Body of pancreas (tissue), 4 donors: Measurements from ENCODE around the gene CHST4.

Source experiments
- POLR2A ChIP-seq, 3 donors: fragments of 450-650 bp; IDR thresholded peaks; one replicate each; pipeline ENCODE4 v1.6.1; 2016; ENCODE audit warnings: antibody characterized with exemption in 3 of 3, mild to moderate bottlenecking in 2 of 3
- TF ChIP-seq, protein P1 (sequence below), 7 experiments: fragments of 450-650 bp in 4 of 7; fragments of 200-600 bp in 3 of 7; sonication (generic) in 3 of 7; IDR thresholded peaks; one replicate each; pipeline ENCODE4 v1.5.1; 2016 to 2019; ENCODE audit warnings: antibody characterized with exemption in 7 of 7

DNA sequence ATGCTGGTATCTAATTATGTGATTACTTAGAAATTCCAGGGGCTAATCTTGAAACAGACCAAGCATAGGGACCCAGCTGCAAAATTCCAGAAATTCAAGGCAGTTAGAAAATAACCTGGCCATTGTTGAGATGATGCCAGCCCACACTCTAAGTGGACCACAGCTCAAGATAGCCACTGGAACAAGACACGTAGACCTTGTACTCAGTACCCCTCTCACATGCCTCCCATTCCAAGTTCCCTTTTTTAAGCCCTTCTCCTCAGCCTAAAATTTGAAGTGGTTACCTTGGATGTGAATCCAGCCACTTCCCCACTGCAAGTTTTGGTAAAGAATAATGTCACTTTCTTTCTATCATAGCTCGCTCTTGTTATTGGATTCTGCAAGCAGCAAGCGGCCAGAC, 33.0 kb upstream of the CHST4 start:
- TF ChIP-seq, protein P1, sequence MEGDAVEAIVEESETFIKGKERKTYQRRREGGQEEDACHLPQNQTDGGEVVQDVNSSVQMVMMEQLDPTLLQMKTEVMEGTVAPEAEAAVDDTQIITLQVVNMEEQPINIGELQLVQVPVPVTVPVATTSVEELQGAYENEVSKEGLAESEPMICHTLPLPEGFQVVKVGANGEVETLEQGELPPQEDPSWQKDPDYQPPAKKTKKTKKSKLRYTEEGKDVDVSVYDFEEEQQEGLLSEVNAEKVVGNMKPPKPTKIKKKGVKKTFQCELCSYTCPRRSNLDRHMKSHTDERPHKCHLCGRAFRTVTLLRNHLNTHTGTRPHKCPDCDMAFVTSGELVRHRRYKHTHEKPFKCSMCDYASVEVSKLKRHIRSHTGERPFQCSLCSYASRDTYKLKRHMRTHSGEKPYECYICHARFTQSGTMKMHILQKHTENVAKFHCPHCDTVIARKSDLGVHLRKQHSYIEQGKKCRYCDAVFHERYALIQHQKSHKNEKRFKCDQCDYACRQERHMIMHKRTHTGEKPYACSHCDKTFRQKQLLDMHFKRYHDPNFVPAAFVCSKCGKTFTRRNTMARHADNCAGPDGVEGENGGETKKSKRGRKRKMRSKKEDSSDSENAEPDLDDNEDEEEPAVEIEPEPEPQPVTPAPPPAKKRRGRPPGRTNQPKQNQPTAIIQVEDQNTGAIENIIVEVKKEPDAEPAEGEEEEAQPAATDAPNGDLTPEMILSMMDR (IDR thresholded peaks at IDR 0.05) = no peak
- no peak for TF ChIP-seq POLR2A (IDR thresholded peaks at IDR 0.05)
